B cell (primary cell): ENCODE results near the gene NPSR1. TPM values are rescaled to one million over a fixed set of nuclear protein-coding genes. Genes with fewer than 3 reads are reported as not detected.

Experiments
- ATAC-seq: fragments of 200-7000 bp; cut with Tn5 transposase; one replicate; pipeline ENCODE4 v1.10.0; 2021; ENCODE audit warnings: low read depth, mild to moderate bottlenecking, moderate number of reproducible peaks, moderate library complexity
- CTCF ChIA-PET: fragments of 350-600 bp; sonication (Branson Sonifier 250); formaldehyde crosslinking; loops from one replicate; lab custom pipeline; 2021; ENCODE audit warnings: antibody characterized with exemption, inconsistent platforms; lab: Charles Lee
- POLR2A ChIA-PET: fragments of 350-600 bp; sonication (Branson Sonifier 250); formaldehyde crosslinking; loops from one replicate; lab custom pipeline; 2021; ENCODE audit warnings: antibody characterized with exemption; lab: Charles Lee
- DNase-seq: peaks from one replicate; pipeline ENCODE4 v3.0.0; 2013
- H2AFZ ChIP-seq: 2 replicates; pipeline ENCODE4 v1.6.1; 2012; ENCODE audit warnings: mild to moderate bottlenecking, low read depth, low read length; ENCODE audit not compliant: insufficient read depth, poor library complexity, severe bottlenecking
- H3K27ac ChIP-seq, 2 donors: 1 replicate in 1 of 2; 2 replicates in 1 of 2; pipeline ENCODE4 v1.5.1; 2012 to 2013; ENCODE audit warnings: low read length in 2 of 2, mild to moderate bottlenecking in 2 of 2, moderate library complexity in 1 of 2
- H3K27me3 ChIP-seq, 4 experiments: fragments of 200-600 bp in 1 of 4; sonication (generic) in 1 of 4; replicated peaks in 1 of 4; 1 replicate in 2 of 4; 2 replicates in 2 of 4; pipeline versions ENCODE4 v1.6.1 to v1.7.0; 2013 to 2016; ENCODE audit warnings: low read length in 3 of 4, mild to moderate bottlenecking in 2 of 4, mixed read lengths in 1 of 4, moderate library complexity in 1 of 4; ENCODE audit not compliant: insufficient read depth in 4 of 4, control insufficient read depth in 3 of 4; ENCODE audit errors: control extremely low read depth in 1 of 4
- H3K36me3 ChIP-seq, 2 experiments: replicated peaks in 1 of 2; 1 replicate in 1 of 2; 2 replicates in 1 of 2; pipeline versions ENCODE4 v1.6.1 to v1.7.1; 2013; ENCODE audit warnings: low read length in 1 of 2; ENCODE audit not compliant: insufficient read depth in 2 of 2, control insufficient read depth in 1 of 2; ENCODE audit errors: control extremely low read depth in 1 of 2, extremely low read depth in 1 of 2
- H3K4me1 ChIP-seq, 2 donors: fragments of 200-600 bp in 1 of 2; sonication (generic) in 1 of 2; 1 replicate in 1 of 2; 2 replicates in 1 of 2; pipeline versions ENCODE4 v1.5.1 to v1.6.1; 2013 to 2017; ENCODE audit warnings: low read length in 2 of 2; ENCODE audit not compliant: control insufficient read depth in 2 of 2, insufficient read depth in 2 of 2
- H3K4me2 ChIP-seq: replicated peaks from 2 replicates; pipeline ENCODE3; 2012; ENCODE audit warnings: mild to moderate bottlenecking, low read depth, low read length; ENCODE audit not compliant: poor library complexity, severe bottlenecking
- H3K4me3 ChIP-seq, 5 experiments: fragments of 200-600 bp in 1 of 5; sonication (generic) in 1 of 5; 1 replicate in 3 of 5; 2 replicates in 2 of 5; pipeline versions ENCODE4 v1.5.1 to v1.7.0; 2011 to 2016; ENCODE audit warnings: low read length in 4 of 5, mild to moderate bottlenecking in 4 of 5, low read depth in 2 of 5, control low read depth in 1 of 5, moderate library complexity in 1 of 5; ENCODE audit not compliant: insufficient read depth in 1 of 5; ENCODE audit errors: control extremely low read depth in 1 of 5, extremely low read depth in 1 of 5
- H3K79me2 ChIP-seq: fragments of 200-600 bp; sonication (generic); one replicate; pipeline ENCODE4 v1.6.0; 2016; ENCODE audit warnings: low read length; ENCODE audit not compliant: control insufficient read depth, insufficient read depth
- H3K9ac ChIP-seq: fragments of 200-600 bp; sonication (generic); 2 replicates; pipeline ENCODE4 v1.6.1; 2017; ENCODE audit warnings: mild to moderate bottlenecking, low read length, moderate library complexity
- H3K9me3 ChIP-seq, 3 donors: one replicate each; pipeline versions ENCODE4 v1.6.1 to v1.7.1; 2013; ENCODE audit warnings: low read length in 2 of 3; ENCODE audit not compliant: control insufficient read depth in 2 of 3, insufficient read depth in 1 of 3; ENCODE audit errors: control extremely low read depth in 1 of 3
- H4K20me1 ChIP-seq: 2 replicates; pipeline ENCODE4 v1.6.0; 2012; ENCODE audit warnings: mild to moderate bottlenecking, low read length; ENCODE audit not compliant: insufficient read depth, control insufficient read depth, poor library complexity, severe bottlenecking
- H3K27ac Mint-ChIP-seq: one replicate; pipeline ENCODE4 v1.8.0; 2021; ENCODE audit warnings: mixed read lengths
- H3K27me3 Mint-ChIP-seq: one replicate; pipeline ENCODE4 v1.8.0; 2021; ENCODE audit warnings: mixed read lengths
- H3K4me1 Mint-ChIP-seq: one replicate; pipeline ENCODE4 v1.8.0; 2021; ENCODE audit warnings: mixed read lengths
- H3K4me3 Mint-ChIP-seq: one replicate; pipeline ENCODE4 v1.8.0; 2021; ENCODE audit warnings: mixed read lengths
- H3K9me3 Mint-ChIP-seq: one replicate; pipeline ENCODE4 v1.8.0; 2022; ENCODE audit warnings: mixed read lengths; ENCODE audit not compliant: insufficient read depth
- EZH2 ChIP-seq: IDR thresholded peaks from 2 replicates; pipeline ENCODE4 v1.6.1; 2012; ENCODE audit warnings: borderline replicate concordance, low read depth, mild to moderate bottlenecking, moderate library complexity, low read length; ENCODE audit not compliant: insufficient read depth, poor library complexity, severe bottlenecking
- WGBS: methylation state at CpG from one replicate; pipeline ENCODE4 v1.1.5; 2013; ENCODE audit warnings: missing lambda C conversion rate; ENCODE audit not compliant: insufficient coverage; 5-methylcytosine and 5-hydroxymethylcytosine counted together
- intact Hi-C: fragments of 100-400 bp; cut with micrococcal nuclease; formaldehyde crosslinking; loops from one replicate; pipeline ENCODE4 v1.10.0; 2022
- polyA plus RNA-seq: library from polyadenylated mRNA; depleted of rRNA; stranded (reverse); fragments of >200 nt; gene quantifications from 2 replicates; pipeline ENCODE4 v1.2.3, GENCODE V29; 2012
- total RNA-seq, 2 donors: library from RNA; stranded (reverse); fragments of 120-200 nt in 1 of 2; gene quantifications; 1 replicate in 1 of 2; 2 replicates in 1 of 2; pipeline versions ENCODE4 v1.2.3 to v1.2.4, GENCODE V29; 2013 to 2022
- TF ChIP-seq, protein P1 (sequence below): fragments of 200-600 bp; IDR thresholded peaks from one replicate; pipeline ENCODE4 v1.8.0; 2022; ENCODE audit warnings: antibody characterized with exemption, mild to moderate bottlenecking

The NPSR1 gene
- total and polyA plus RNA-seq, 2 donors (not counting 1 experiment from before 2014, with no cell fraction given), result not detected

DNA sequence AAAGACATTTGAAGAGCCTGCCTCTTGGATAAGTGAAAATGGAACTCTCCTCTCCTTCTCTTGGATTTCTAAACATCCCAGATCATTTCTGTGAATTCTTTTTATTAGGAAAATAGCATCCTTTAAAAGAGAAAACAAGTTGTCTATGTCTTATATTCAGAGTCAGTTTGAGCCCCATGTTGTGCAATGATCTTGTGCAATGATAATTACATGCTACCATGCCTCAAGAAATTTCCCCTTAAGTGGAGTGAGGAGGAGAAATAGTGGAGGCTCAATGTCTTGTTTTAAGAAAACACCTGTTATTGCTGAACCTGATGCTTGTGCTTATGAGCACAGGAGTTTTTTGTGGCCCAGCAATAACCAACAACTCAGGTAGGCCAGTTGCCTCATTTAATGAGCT, 103.6 kb downstream of the NPSR1 start:
- Mint-ChIP-seq H3K27ac (no peak overlapping the region), H3K4me3 (no peak overlapping the region), H3K4me1 (no peaks in the 10 kb centered on the region), H3K9me3 (no peaks in the 10 kb centered on the region), H3K27me3 (no peaks in the 10 kb centered on the region)
- Histone ChIP-seq H3K4me2 (no peak overlapping the region), H3K9me3 (no peaks in the 10 kb centered on the region), H3K4me1 (no peaks in the 10 kb centered on the region), H3K27me3 (no peaks in the 10 kb centered on the region), H2AFZ (no peak overlapping the region), H3K9ac (no peak overlapping the region), H3K27ac (no peak overlapping the region), H3K36me3 (no peaks in the 10 kb centered on the region), H3K4me3 (no peak overlapping the region), H4K20me1 (no peaks in the 10 kb centered on the region), H3K79me2 (no peaks in the 10 kb centered on the region)
- ChIA-PET CTCF (no interaction called here), POLR2A (no interaction called here)
- DNase-seq (no peak), ATAC-seq (no peak)
- intact Hi-C loops, result no loop called here
- TF ChIP-seq, protein P1, sequence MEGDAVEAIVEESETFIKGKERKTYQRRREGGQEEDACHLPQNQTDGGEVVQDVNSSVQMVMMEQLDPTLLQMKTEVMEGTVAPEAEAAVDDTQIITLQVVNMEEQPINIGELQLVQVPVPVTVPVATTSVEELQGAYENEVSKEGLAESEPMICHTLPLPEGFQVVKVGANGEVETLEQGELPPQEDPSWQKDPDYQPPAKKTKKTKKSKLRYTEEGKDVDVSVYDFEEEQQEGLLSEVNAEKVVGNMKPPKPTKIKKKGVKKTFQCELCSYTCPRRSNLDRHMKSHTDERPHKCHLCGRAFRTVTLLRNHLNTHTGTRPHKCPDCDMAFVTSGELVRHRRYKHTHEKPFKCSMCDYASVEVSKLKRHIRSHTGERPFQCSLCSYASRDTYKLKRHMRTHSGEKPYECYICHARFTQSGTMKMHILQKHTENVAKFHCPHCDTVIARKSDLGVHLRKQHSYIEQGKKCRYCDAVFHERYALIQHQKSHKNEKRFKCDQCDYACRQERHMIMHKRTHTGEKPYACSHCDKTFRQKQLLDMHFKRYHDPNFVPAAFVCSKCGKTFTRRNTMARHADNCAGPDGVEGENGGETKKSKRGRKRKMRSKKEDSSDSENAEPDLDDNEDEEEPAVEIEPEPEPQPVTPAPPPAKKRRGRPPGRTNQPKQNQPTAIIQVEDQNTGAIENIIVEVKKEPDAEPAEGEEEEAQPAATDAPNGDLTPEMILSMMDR, result no peak
- no peak for TF ChIP-seq EZH2

DNA sequence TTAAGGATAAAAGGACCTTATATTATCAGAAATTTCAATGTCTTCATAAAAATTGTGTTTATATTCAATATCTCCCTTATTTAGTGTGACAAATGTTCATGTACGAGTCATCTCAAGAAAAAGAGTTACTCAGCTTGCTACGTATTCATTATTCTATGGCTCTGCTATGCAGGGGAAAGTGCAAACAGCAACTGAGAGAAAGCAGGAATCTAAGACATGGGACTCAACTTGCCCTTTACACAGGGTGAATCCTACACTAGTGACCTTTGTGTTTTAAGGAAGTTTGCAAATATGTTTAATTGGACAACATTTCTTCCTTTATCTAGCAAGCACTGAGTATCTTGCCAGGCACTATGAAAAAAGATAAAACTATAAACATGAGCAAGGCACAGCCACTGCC, 104.7 kb downstream of the NPSR1 start:
- TF ChIP-seq, protein P1, result no peak
- TF ChIP-seq EZH2, result no peak
- ChIA-PET POLR2A (no interaction called here), CTCF (no interaction called here)
- no peak overlapping the region for H3K4me3 Mint-ChIP-seq
- H3K4me1 Mint-ChIP-seq, result no peaks in the 10 kb centered on the region
- Histone ChIP-seq H3K4me2 (no peak overlapping the region), H3K4me1 (no peaks in the 10 kb centered on the region), H4K20me1 (no peaks in the 10 kb centered on the region), H3K27me3 (no peaks in the 10 kb centered on the region), H3K79me2 (no peaks in the 10 kb centered on the region), H3K27ac (no peak overlapping the region), H3K36me3 (no peaks in the 10 kb centered on the region), H3K9ac (no peak overlapping the region), H3K9me3 (no peaks in the 10 kb centered on the region), H2AFZ (no peak overlapping the region), H3K4me3 (no peak overlapping the region)
- WGBS, result 79% methylated on average over 2 of the region's 2 CpGs
- intact Hi-C loops, result no loop called here
- no peak overlapping the region for H3K27ac Mint-ChIP-seq
- ATAC-seq (no peak), DNase-seq (no peak)
- no peaks in the 10 kb centered on the region for H3K9me3 Mint-ChIP-seq
- H3K27me3 Mint-ChIP-seq, result no peaks in the 10 kb centered on the region
